Hematopoietic multipotent progenitor cell (in vitro differentiated cells): ENCODE results near the gene LRRC8E. TPM values are rescaled to one million over a fixed set of nuclear protein-coding genes. Genes with fewer than 3 reads are reported as not detected.

Experiments used
- DNase-seq, 3 donors: peaks; one replicate each; pipeline ENCODE4 v3.0.0-alpha.2; 2011 to 2015; ENCODE audit warnings: low read depth in 2 of 3, low spot score in 2 of 3
- total RNA-seq: library from RNA; depleted of rRNA; stranded (reverse); fragments of >200 nt; gene quantifications from one replicate; pipeline ENCODE4 v1.2.3, GENCODE V29; 2012

The LRRC8E gene
- total RNA-seq, 1 donor = 0.27 TPM

DNA sequence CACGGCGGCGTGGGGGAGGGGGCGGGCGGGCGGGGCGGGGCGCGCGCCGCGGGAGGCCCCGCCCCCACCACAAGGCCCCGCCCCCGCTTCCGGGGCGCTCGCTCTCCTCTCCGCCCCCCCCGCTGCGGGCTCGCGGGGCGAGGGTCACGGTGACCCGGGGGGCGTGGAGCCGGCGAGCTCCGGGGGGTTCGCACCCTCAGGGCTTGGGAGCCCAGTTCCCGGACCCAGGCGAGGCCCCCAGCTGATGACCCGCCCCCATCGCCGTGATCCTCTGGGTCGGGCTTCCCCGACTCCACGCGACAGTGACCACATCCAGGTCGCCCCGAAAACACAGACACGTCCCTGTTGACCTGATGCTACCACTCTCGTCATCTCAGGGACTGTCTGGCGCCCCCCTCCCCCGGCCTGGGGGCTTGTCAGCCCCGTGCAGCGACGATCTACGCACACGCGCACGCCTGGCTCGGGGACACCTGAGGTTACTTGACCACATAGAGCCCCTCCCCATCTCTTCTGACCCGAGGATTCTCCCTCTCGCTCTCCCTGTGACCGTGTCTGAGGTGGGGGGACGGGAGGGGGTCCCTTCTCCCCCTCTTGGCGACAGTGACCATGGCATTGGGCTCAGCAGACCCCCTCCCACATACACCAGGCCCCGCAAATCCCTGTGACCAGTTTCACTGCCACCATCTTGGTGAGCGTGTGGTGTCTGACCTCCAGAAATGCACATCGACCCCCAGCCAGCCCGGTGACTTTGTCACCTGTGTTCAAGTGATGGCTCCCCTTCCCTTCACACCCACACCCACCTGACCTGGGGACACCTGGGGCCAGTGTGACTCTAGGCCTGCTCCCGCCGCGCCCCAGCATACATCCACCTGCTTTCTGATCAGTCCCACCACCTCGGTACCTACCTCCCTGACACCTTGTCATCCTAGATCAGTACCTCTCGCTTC lies 16.0 kb downstream of the LRRC8E start:
- DNase-seq = peak; percentile 36 to 67 (median 41)

DNA sequence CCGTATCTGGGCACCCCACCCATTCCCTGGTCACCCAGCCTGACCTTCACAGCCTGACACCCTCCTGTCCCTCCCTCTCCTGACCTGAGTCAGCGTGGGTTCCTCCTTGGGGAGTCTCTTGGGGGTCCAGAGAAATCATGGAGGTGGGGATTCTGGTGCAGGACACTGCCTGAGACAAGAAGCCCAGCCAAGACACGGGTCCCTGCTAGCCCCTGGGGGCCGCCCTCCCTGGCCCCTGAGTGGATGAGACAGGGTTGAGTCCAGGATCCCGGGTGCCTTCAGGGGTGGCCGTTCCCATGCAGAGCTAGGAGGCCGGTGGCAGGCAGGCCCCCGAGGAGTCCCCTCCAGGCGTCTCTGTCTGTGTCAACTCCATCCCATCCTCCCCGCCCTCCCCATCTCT lies 17.0 kb downstream of the LRRC8E start:
- no peak for DNase-seq

DNA sequence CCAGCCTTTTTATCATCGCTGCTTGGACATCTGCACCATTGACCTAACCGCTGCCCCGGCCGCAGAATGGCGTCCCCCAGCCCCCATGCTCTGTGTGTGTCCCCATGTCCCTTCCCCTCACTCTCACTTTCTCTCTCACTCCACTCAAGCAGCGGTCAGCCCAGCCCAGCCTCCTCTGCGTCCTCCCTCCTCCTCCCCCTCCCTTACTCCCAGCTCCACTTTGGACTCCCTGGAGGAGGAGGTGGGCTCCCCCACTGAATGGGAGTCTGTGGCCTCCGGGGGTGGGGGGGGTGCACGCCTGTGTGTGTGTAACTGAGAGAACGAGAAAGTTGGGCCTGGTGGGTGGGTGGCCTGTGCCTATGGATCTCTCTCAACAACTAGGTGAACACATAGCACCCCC lies 17.5 kb downstream of the LRRC8E start:
- no peak for DNase-seq

DNA sequence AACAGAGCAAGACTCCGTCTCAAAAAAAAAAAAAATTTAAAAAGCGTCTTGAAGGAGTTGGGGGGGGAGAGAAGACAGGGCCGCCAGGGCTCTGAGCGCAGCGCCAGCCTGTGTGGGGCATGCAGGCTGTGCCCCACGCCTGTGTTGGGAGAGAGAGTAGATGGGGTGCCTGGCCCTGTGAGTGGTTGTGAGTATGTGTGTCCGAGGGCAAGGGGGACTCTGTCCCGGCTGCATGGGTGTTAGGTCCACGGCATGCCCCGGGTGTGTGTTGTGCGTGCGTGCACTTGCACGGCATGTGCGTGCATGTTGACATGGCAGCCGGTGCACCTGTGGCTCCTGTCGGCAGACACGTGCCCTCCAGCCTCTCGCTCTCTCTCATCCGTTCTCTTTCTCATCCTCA lies 18.8 kb downstream of the LRRC8E start:
- DNase-seq = no peak

DNA sequence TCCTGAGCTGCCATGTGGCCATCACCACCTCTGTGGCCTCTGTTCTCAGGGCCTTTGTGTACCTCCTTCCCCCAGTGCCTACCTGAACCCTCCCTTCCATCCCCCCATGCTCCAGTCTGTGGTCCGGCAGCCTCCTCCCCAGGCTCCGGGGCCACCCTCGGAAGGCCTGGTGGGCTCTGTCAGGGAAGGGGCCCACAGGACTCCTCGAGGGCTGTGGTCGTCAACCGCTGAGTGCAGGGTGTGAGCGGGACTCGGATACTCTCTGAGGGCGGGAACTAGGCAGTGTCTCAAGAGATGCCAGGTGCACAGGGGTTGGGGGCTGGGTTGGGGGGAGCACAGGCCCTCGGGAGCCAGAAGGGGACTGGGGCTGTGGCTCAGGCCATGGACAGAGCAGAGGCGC lies 19.2 kb downstream of the LRRC8E start:
- DNase-seq = no peak

DNA sequence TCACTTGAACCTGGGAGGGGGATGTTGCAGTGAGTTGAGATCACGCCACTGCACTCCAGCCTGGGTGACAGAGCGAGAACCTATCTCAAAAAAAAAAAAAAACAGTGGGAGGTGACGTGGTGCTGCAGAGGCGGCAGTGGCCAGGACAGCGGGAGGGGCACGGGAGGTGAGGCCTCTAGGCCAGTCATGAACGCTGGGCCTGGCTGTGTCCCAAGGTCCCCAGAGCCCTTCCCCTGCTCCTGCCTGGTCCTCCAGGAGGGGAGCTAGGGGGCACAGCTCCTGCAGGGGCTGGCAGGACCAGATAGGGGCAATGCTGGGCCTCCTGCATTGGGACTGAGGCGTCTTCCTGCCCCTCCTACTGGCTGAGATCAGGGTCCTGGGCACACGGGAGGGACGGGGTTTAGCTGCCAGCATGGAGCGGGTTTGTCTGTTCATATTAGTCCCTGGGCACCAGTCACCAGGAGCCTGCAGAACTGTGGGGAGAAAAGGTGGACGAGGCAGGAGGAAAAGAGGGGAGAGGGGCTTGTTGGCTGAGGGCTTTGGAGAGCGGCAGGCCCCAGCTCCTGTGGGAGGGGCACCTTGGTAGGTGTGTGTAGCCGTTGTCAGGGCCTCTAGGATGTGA lies 19.9 kb downstream of the LRRC8E start:
- no peak for DNase-seq

DNA sequence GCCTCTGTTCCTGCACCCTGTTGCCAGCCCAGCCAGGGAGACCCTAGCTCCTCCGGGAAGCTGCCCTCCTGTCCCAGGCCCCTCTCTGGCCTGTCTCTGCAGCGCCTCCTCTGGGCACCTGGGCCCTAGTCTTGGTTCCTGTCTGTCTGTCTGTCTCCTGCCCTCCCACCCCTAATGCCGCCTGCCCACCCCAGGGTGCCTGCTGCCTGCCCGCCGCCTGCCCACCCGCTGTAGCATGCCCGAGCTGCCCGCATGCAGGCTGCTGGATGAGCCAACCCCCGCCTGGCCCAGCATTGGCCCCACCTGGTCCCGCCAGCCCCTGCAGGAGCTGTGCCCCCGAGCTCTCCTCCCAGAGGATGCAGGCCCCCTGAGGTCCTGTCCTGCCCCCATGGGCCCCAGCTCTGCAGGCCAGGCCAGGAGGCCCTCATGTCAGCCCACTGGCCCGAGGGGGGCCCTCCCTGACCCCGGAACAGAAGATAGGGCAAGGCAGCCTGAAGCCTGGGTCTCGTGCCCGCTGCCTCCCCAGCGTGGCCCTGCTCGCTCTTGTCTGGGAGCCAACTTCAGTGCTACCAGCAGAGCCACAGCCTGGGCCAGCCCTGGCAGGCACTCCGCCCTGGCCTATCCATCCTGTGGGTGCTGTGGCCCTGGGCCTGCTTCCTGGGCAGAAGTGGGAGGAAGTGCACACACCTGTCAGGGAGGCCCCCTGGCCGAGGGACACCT lies 20.6 kb downstream of the LRRC8E start:
- no peak for DNase-seq

DNA sequence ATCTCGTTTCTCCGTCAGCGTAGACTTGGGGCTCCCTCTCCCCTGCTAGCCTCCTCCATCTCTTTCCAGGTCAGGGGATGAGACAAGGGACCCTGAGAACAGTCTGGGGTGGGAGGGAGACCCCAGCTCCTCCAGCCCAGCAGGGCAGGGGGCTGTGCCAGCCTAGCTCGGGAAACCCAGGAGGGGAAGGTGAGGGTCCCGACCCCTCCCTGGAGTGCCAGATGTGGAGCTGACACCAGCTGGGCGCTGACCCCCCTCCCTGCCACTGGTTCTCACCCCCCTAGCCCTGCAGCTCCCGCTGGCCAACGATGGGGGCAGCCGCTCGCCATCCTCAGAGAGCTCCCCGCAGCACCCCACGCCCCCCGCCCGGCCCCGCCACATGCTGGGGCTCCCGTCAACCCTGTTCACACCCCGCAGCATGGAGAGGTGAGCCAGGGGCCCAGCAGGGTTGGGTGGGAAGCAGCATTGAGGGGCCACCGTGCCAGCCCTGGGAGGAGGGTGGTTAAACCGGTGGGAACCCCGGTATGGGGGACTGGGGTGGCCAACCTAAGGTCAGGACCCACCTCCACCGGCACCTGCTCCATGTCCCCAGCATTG lies 21.3 kb downstream of the LRRC8E start:
- DNase-seq = no peak

DNA sequence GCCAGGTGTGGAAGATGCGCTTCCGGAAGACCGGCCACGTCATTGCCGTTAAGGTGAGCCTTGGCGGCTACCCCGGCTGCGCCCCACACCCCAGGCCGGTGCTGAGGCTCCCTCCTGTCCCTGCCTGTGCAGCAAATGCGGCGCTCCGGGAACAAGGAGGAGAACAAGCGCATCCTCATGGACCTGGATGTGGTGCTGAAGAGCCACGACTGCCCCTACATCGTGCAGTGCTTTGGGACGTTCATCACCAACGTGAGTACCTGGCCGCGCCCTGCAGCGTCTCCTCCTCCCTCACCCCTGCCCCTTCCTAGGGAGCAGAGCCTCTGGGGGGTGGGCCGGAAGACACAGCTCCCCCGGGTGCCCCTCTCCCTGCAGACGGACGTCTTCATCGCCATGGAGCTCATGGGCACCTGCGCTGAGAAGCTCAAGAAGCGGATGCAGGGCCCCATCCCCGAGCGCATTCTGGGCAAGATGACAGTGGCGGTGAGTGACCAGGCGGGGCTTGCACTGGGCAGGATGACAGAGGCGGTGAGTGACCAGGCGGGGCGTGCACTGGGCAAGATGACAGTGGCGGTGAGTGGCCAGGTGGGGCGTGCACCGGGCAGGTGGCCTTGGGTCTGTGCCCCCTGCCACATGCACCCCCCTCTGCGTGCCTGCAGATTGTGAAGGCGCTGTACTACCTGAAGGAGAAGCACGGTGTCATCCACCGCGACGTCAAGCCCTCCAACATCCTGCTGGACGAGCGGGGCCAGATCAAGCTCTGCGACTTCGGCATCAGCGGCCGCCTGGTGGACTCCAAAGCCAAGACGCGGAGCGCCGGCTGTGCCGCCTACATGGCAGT lies 22.2 kb downstream of the LRRC8E start:
- no peak for DNase-seq

DNA sequence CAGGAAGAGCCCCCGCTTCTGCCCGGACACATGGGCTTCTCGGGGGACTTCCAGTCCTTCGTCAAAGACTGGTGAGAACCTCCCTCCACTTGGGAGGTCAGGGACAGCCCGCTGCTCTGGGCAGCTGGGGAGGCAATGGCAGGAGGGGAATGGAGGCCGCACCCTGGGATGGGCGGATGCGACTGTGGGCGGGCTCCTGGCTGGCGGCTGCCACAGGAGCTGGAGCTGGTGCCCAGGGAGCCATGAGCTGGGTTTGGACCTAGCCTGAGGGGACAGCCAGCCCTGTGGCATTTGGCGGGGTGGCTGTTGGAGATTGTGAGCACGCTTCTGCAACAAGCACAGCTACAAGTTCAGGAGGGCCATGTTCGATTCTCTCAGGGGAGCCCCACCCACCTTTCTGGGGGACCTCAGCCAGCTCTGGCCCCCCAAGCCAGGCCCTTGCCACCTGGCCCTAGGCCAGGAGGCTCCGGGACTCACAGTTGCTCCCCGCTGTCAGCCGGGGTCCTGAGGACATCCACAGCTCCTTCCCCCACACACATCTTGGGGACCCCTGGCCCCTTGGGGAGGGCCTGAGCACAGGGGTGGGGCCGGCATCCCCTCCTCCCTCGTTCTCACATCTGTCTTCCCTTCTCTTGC lies 23.3 kb downstream of the LRRC8E start:
- no peak for DNase-seq

DNA sequence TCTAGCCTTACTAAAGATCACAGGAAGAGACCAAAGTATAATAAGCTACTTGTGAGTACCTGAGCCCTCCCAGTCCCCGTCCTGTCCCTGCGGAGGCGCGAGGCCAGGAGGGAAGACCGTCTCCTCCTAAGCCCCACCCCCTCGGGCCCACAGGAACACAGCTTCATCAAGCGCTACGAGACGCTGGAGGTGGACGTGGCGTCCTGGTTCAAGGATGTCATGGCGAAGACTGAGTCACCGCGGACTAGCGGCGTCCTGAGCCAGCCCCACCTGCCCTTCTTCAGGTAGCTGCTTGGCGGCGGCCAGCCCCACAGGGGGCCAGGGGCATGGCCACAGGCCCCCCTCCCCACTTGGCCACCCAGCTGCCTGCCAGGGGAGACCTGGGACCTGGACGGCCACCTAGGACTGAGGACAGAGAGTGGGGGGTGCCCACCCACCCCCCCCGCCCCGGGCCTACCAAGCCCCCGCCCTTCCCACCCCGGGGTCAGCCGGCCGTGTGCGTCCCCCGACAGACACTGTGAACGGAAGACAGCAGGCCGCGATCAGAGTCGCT lies 23.9 kb downstream of the LRRC8E start:
- no peak for DNase-seq

DNA sequence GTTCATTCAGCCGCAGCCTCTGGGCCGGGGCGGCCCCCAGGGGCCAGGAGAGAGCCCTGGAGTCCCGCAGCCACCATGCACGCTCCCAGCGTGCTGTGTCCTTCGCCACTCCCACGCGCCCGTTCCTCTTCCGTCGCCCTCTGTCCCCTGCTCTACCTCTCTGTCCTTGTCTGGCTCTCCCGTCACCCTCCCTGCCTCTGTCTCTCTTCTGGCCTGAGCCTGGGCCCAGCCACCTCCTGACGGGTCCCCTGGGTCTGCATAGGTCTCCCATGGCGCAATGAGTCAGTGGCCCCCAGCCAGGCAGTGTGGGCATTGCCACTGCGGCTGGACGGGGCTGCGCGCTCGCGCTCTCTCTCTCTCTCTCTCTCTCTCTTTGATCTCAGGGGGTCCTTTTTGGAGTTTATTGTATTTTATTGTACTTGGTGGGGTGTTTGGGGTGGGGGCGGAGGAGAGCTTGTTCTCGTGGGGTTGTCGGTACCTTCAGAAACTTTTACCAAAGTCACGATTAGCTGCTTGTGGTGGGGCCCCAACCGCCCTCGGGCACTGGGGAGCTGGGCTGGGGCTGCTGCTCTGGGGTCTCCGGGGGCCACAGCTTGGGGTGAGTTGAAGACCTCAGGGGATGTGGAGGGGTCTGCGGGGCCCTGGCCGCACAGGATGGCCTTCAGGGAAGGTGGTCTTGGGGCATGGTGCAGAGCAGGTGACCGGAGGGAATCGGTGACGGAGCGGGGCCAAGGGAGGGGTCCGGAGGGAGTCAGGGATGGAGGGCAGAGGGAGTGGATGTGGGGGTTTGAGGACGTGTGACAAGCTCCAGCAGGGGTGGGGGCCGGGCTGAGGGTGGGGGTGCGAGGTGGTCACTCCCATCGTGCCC lies 24.6 kb downstream of the LRRC8E start:
- DNase-seq = no peak

DNA sequence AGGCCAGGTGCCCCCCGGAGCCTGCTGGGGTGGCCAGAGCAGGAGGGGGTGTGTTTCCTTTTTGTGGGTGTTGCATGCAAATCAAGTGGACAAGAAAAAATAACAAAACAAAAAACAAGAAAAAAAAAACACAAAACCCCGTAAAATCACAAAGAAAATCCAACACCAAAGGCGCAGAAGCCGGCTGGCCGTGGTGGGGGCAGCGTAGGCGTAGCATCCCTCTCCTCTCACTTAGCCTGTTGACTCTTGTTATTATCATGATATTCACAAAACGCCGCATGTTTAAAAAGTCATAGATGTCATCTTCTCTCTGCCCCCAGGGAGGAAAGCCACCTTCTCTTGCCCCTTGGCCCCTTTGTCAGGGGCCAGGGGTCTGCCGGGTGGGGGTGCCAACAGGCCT lies 25.3 kb downstream of the LRRC8E start:
- no peak for DNase-seq

DNA sequence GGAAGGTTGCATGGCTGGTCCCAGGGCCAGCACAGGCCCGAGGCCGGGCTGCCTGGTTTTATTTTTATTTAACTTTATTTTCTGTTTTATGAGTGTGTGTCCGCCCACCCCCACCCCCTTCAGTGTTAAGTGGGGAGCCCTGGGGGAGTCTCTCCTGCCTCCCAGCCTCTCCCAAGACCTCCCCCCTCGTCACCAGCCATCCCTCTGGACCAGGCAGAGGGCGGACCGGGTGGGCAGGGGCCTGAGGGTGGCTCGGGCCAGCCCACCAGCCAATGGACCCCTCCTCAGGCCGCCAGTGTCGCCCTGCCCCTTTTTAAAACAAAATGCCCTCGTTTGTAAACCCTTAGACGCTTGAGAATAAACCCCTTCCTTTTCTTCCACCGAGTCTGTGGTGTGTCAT lies 25.8 kb downstream of the LRRC8E start:
- DNase-seq = no peak

DNA sequence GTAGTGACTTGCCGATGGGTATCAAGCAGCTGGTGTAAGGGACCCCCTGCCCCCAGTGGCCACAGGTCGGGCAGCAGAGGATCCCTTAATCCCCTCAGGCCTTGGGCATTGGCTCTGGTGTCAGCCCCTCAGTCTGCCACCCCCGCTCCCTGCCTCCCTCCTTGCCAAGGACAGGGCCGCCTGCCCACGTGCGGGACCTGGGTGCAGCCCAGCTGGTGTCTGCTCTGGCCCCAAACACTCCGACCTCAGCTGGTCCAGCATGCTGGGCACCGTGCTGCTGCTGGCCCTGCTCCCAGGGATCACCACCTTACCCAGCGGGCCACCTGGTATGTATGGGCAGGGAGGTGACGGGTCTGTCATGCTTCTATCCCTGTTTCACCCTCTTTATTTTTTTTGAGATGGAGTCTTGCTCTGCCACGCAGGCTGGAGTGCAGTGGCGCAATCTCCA lies 26.3 kb downstream of the LRRC8E start, which contains the start of gene TGFBR3L:
TGFBR3L (plus strand) TSS at position 233 of the 448 bp plus-strand sequence.
- DNase-seq = no peak

DNA sequence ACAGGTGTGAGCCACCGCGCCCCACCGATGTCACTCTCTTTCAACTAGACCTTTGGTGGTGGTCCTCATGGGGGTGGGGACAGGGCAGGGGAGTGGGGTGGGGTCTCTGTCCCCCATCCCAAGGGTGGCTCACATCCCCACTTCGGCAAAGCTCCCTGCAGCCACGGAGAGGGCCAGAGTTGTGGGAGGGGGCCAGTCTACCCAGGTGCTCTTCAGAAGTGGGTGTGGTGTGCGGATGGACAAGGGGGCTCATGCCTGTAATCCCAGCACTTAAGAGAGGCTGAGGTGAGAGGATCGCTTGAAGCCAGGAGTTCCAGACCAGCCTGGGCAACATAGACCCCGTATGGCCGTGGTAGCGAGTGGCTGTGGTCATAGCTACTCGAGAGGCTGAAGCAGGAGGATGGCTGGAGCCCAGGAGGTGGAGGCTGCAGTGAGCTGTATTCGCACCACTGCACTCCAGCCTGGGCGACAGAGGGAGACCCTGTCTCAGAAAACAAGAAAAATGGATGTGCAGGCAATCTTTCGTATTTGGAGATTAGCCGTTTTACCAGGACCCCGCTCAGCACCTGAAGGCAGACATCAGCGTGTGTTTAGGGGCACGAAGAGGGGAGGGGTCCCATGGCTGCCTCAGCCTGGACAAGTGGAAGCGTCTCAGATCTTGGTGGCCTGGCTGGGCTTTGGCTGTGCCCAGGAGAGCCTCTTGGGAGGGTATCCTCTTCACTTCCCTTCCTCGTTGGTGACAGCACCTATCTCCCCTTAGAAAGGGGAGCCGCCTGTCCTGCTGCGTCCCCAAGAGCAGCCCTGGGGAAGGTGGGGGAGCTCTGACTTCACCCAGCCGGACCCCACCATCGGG lies 27.2 kb downstream of the LRRC8E start:
- DNase-seq = no peak
